Measurements from ENCODE around the gene RBM28.

Gene RBM28

GRCh38 chr7:128343554-128344430 lies at the start of gene RBM28:
Gene RBM28, minus strand, starts transcription at chr7:128343908. Its CDS starts 115 bp downstream, at chr7:128343793.
- peak; percentile 87 for DNase-seq (ENCODE audit: low spot score)

GRCh38 chr7:128392446-128393327 lies 49.0 kb upstream of the RBM28 start:
- DNase-seq (ENCODE audit: low spot score) = no peak

GRCh38 chr7:128391805-128392204 lies 48.1 kb upstream of the RBM28 start:
- no peak for DNase-seq (ENCODE audit: low spot score)

GRCh38 chr7:128390871-128391565 lies 47.3 kb upstream of the RBM28 start:
- no peak for DNase-seq (ENCODE audit: low spot score)

- DNase-seq (ENCODE audit: low spot score) = no peak
Observed at GRCh38 chr7:128389618-128390329, 46.1 kb upstream of the RBM28 start.

- DNase-seq (ENCODE audit: low spot score) = no peak
Observed at GRCh38 chr7:128389085-128389617, 45.4 kb upstream of the RBM28 start.

- DNase-seq (ENCODE audit: low spot score) = no peak
Observed at GRCh38 chr7:128388145-128388485, 44.4 kb upstream of the RBM28 start.

GRCh38 chr7:128387216-128388144 lies 43.8 kb upstream of the RBM28 start:
- DNase-seq (ENCODE audit: low spot score) = peak; percentile 46

GRCh38 chr7:128385988-128386925 lies 42.5 kb upstream of the RBM28 start:
- DNase-seq (ENCODE audit: low spot score) = no peak

- DNase-seq (ENCODE audit: low spot score) = no peak
Observed at GRCh38 chr7:128384726-128385125, 41.0 kb upstream of the RBM28 start.

- no peak for DNase-seq (ENCODE audit: low spot score)
Observed at GRCh38 chr7:128383776-128384175, 40.1 kb upstream of the RBM28 start.

GRCh38 chr7:128381161-128381821 lies 37.6 kb upstream of the RBM28 start:
- DNase-seq (ENCODE audit: low spot score) = peak; percentile 33

- DNase-seq (ENCODE audit: low spot score) = no peak
Observed at GRCh38 chr7:128380483-128381106, 36.9 kb upstream of the RBM28 start.

GRCh38 chr7:128379900-128380479 lies 36.3 kb upstream of the RBM28 start:
- DNase-seq (ENCODE audit: low spot score) = no peak

GRCh38 chr7:128378637-128379036 lies 34.9 kb upstream of the RBM28 start:
- DNase-seq (ENCODE audit: low spot score) = no peak

GRCh38 chr7:128376077-128376476 lies 32.4 kb upstream of the RBM28 start:
- no peak for DNase-seq (ENCODE audit: low spot score)

GRCh38 chr7:128374041-128374440 lies 30.3 kb upstream of the RBM28 start:
- DNase-seq (ENCODE audit: low spot score) = no peak

GRCh38 chr7:128373606-128374005 lies 29.9 kb upstream of the RBM28 start:
- DNase-seq (ENCODE audit: low spot score) = no peak

All from hematopoietic multipotent progenitor cell treated with erythropoietin and hydrocortisone succinate and interleukin-3 and kit ligand, for 17 days (in vitro differentiated cells).